Measurements from ENCODE around the gene CDIPT.

GRCh38 chr16:29850998-29851397, 12.0 kb downstream of the CDIPT start:
- TF ChIP-seq, protein P1, sequence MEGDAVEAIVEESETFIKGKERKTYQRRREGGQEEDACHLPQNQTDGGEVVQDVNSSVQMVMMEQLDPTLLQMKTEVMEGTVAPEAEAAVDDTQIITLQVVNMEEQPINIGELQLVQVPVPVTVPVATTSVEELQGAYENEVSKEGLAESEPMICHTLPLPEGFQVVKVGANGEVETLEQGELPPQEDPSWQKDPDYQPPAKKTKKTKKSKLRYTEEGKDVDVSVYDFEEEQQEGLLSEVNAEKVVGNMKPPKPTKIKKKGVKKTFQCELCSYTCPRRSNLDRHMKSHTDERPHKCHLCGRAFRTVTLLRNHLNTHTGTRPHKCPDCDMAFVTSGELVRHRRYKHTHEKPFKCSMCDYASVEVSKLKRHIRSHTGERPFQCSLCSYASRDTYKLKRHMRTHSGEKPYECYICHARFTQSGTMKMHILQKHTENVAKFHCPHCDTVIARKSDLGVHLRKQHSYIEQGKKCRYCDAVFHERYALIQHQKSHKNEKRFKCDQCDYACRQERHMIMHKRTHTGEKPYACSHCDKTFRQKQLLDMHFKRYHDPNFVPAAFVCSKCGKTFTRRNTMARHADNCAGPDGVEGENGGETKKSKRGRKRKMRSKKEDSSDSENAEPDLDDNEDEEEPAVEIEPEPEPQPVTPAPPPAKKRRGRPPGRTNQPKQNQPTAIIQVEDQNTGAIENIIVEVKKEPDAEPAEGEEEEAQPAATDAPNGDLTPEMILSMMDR (IDR thresholded peaks at IDR 0.05), result no peak
- TF ChIP-seq POLR2A (IDR thresholded peaks at IDR 0.05), result no peak
